ENCODE results near the gene TMEM170B.

DNA sequence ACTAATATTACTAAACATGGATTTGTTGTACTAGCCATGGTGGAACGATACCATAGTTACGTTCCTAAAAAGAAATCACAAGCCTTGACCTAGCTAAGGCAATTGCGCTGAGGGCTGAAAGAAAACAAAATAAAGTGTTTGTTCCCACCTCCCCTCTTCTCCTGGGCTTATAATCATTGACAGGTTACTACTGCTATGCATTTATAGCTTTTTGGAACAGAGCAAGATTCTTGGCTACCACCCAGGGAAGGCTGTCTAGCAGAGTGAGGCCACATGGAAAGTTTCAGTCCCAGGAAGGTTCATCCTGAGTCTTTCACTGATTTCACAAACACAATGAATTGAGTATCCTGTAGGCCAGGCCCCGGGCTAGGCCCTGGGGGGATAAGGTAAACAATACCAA is 84.6 kb downstream of the TMEM170B start:
- TF ChIP-seq, protein P1, sequence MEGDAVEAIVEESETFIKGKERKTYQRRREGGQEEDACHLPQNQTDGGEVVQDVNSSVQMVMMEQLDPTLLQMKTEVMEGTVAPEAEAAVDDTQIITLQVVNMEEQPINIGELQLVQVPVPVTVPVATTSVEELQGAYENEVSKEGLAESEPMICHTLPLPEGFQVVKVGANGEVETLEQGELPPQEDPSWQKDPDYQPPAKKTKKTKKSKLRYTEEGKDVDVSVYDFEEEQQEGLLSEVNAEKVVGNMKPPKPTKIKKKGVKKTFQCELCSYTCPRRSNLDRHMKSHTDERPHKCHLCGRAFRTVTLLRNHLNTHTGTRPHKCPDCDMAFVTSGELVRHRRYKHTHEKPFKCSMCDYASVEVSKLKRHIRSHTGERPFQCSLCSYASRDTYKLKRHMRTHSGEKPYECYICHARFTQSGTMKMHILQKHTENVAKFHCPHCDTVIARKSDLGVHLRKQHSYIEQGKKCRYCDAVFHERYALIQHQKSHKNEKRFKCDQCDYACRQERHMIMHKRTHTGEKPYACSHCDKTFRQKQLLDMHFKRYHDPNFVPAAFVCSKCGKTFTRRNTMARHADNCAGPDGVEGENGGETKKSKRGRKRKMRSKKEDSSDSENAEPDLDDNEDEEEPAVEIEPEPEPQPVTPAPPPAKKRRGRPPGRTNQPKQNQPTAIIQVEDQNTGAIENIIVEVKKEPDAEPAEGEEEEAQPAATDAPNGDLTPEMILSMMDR (IDR thresholded peaks at IDR 0.05; ENCODE audit: low read length): no peak
- no peak for TF ChIP-seq EZH2 (optimal IDR thresholded peaks at IDR 0.05; ENCODE audit: low read depth, low read length)
